A673 (cell line): ENCODE results near the gene SRGAP1. TPM values are rescaled to one million over a fixed set of nuclear protein-coding genes. Genes with fewer than 3 reads are reported as not detected.

Experiments used
- BruUV-seq: library from RNA; stranded (reverse); fragments of 400-500 nt; replicated peaks from 2 replicates; lab custom pipeline; 2021; lab: Mats Ljungman, UMichigan
- CTCF ChIA-PET: fragments of 300-600 bp; sonication (Branson Sonifier 250); formaldehyde crosslinking; loops from one replicate; lab custom pipeline; 2022; ENCODE audit warnings: antibody characterized with exemption; lab: Charles Lee
- POLR2A ChIA-PET: fragments of 300-600 bp; sonication (Branson Sonifier 250); formaldehyde crosslinking; loops from one replicate; lab custom pipeline; 2022; ENCODE audit warnings: antibody characterized with exemption; ENCODE audit not compliant: low non-redundant PET; lab: Charles Lee
- DNase-seq: peaks from one replicate; pipeline ENCODE4 v3.0.0-alpha.2; 2015; ENCODE audit warnings: low spot score
- H3K27ac ChIP-seq: fragments of 200-600 bp; sonication (generic); 2 replicates; pipeline ENCODE4 v1.5.1; 2016; ENCODE audit warnings: mixed run types, low read depth, mild to moderate bottlenecking, mixed read lengths, antibody characterized with exemption, low read length; ENCODE audit not compliant: poor library complexity, severe bottlenecking
- H3K27me3 ChIP-seq: fragments of 200-600 bp; sonication (generic); replicated peaks from 2 replicates; pipeline ENCODE4 v1.6.1; 2017; ENCODE audit warnings: mixed run types, low read depth, mild to moderate bottlenecking, mixed read lengths, antibody characterized with exemption, low read length; ENCODE audit not compliant: insufficient read depth, poor library complexity
- H3K36me3 ChIP-seq: fragments of 200-600 bp; sonication (generic); 2 replicates; pipeline ENCODE4 v1.6.1; 2016; ENCODE audit warnings: mixed run types, mild to moderate bottlenecking, mixed read lengths, antibody characterized with exemption, low read length; ENCODE audit not compliant: insufficient read depth, poor library complexity, severe bottlenecking
- H3K4me1 ChIP-seq: fragments of 200-600 bp; sonication (generic); 2 replicates; pipeline ENCODE4 v1.6.1; 2017; ENCODE audit warnings: mixed run types, mild to moderate bottlenecking, mixed read lengths, antibody characterized with exemption, low read length; ENCODE audit not compliant: insufficient read depth, poor library complexity, severe bottlenecking
- H3K4me3 ChIP-seq: fragments of 200-600 bp; sonication (generic); 2 replicates; pipeline ENCODE4 v1.5.1; 2016; ENCODE audit warnings: low read depth, mixed run types, mild to moderate bottlenecking, mixed read lengths, low read length; ENCODE audit not compliant: poor library complexity, severe bottlenecking
- H3K9me3 ChIP-seq: fragments of 200-600 bp; sonication (generic); 2 replicates; pipeline ENCODE4 v1.6.1; 2016; ENCODE audit warnings: mixed run types, low read depth, mild to moderate bottlenecking, mixed read lengths, antibody characterized with exemption, low read length; ENCODE audit not compliant: poor library complexity, severe bottlenecking
- CTCF ChIP-seq: fragments of 300-800, 200-600 bp; sonication (generic); conservative IDR thresholded peaks from 2 replicates; pipeline ENCODE4 v1.5.1; 2017; ENCODE audit warnings: low read depth, mild to moderate bottlenecking, antibody characterized with exemption, low read length, moderate library complexity, mixed read lengths
- EZH2 ChIP-seq: fragments of 200-600 bp; sonication (generic); IDR thresholded peaks from 2 replicates; pipeline ENCODE4 v1.6.1; 2017; ENCODE audit warnings: borderline replicate concordance, low read depth, mild to moderate bottlenecking, mixed read lengths, antibody characterized with exemption, low read length; ENCODE audit not compliant: poor library complexity, severe bottlenecking
- intact Hi-C: fragments of 100-400 bp; cut with micrococcal nuclease; formaldehyde crosslinking; loops from one replicate; pipeline ENCODE4 v1.10.0; 2022; ENCODE audit not compliant: unreplicated experiment
- total RNA-seq: library from RNA; stranded (reverse); gene quantifications from 2 replicates; pipeline ENCODE4 v1.2.3, GENCODE V29; 2021

SRGAP1 gene
- total RNA-seq, 1 experiment from 2014 or later = 9.7 TPM

DNA sequence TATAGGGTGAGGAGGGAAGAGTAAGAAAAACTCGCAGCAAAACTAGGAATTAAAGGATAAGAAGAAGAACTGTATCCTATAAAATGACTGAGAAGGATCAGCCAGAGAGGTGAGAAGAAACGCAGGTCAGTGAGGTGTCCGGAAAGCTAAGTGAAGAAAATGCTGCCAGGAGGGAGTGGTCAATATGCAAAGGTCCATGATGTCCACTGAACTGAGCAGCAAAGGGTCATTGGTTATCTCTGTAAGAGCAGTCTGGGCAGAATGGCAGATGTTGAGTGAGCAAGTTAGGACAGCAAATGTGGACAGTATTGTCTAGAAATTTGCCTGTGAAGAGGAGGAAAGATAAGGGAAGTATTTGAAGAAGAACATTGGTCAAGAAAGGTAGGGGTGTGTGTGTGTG, 155.4 kb downstream of the SRGAP1 start:
- no peaks in the 10 kb centered on the region for H3K27me3 ChIP-seq
- POLR2A ChIA-PET = no interaction called here
- H3K27ac ChIP-seq = no peak overlapping the region
- no TSS peak for BruUV-seq
- H3K4me3 ChIP-seq = no peak overlapping the region
- no peaks in the 10 kb centered on the region for H3K9me3 ChIP-seq
- no peaks in the 10 kb centered on the region for H3K4me1 ChIP-seq
- DNase-seq = no peak
- TF ChIP-seq EZH2 (no peak), CTCF (no peak)
- no peaks in the 10 kb centered on the region for H3K36me3 ChIP-seq
- CTCF ChIA-PET = no interaction called here
- intact Hi-C loops = no loop called here

- H3K4me1 ChIP-seq = no peaks in the 10 kb centered on the region
- ChIA-PET POLR2A (no interaction called here), CTCF (no interaction called here)
- no peaks in the 10 kb centered on the region for H3K9me3 ChIP-seq
- intact Hi-C loops = no loop called here
- no peak overlapping the region for H3K27ac ChIP-seq
- no peaks in the 10 kb centered on the region for H3K36me3 ChIP-seq
- BruUV-seq = no TSS peak
- no peak for DNase-seq
- TF ChIP-seq EZH2 (no peak), CTCF (no peak)
- no peaks in the 10 kb centered on the region for H3K27me3 ChIP-seq
- H3K4me3 ChIP-seq = no peak overlapping the region
Observed at GRCh38 chr12:64001439-64001838, 156.9 kb downstream of the SRGAP1 start.

DNA sequence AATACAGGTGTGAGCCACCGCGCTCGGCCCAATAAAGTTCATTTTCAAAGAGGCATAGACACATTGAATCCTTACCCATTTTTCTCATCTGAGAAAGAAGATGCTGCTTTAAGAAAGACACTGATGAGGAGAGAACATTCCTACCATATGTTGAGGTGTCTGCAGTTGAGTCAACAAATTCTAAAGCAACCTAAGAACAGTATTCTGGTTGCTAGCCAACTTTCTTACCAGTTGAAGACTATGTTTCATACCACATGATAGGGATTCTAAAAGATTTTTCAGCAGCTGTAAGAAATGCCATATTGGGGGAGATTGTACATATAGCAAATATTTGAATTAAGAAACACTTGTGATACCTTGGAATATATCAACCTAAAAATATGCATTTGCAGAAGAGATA, 160.1 kb downstream of the SRGAP1 start:
- TF ChIP-seq EZH2 (no peak), CTCF (no peak)
- Histone ChIP-seq H3K4me3 (no peak overlapping the region), H3K4me1 (peaks cover 23% of the 10 kb centered on the region), H3K9me3 (peaks cover 3% of the 10 kb centered on the region), H3K27me3 (no peaks in the 10 kb centered on the region), H3K36me3 (no peaks in the 10 kb centered on the region), H3K27ac (no peak overlapping the region)
- BruUV-seq = no TSS peak
- POLR2A ChIA-PET = no interaction called here
- CTCF ChIA-PET = no interaction called here
- DNase-seq = no peak
- intact Hi-C loops = no loop called here
